Upper lobe of left lung (tissue), 4 donors: ENCODE results near the gene UMAD1.

Experiments
- EP300 ChIP-seq, 4 donors: sonication (generic); formaldehyde crosslinking; IDR thresholded peaks; one replicate each; pipeline ENCODE4 v1.5.1; 2017; ENCODE audit warnings: antibody characterized with exemption in 4 of 4, control low read depth in 2 of 4
- POLR2A ChIP-seq, 4 donors: fragments of 450-650 bp; IDR thresholded peaks; one replicate each; pipeline ENCODE4 v1.5.1; 2016 to 2017; ENCODE audit warnings: antibody characterized with exemption in 4 of 4, mild to moderate bottlenecking in 2 of 4
- POLR2AphosphoS5 ChIP-seq, 2 donors: sonication (generic); formaldehyde crosslinking; IDR thresholded peaks; one replicate each; pipeline ENCODE4 v1.5.1; 2017; ENCODE audit warnings: antibody characterized with exemption in 2 of 2
- TF ChIP-seq, protein P1 (sequence below), 6 experiments: fragments of 450-650 bp in 4 of 6; fragments of 200-600 bp in 2 of 6; sonication (generic) in 2 of 6; IDR thresholded peaks; one replicate each; pipeline ENCODE4 v1.5.1; 2016 to 2019; ENCODE audit warnings: antibody characterized with exemption in 6 of 6

DNA sequence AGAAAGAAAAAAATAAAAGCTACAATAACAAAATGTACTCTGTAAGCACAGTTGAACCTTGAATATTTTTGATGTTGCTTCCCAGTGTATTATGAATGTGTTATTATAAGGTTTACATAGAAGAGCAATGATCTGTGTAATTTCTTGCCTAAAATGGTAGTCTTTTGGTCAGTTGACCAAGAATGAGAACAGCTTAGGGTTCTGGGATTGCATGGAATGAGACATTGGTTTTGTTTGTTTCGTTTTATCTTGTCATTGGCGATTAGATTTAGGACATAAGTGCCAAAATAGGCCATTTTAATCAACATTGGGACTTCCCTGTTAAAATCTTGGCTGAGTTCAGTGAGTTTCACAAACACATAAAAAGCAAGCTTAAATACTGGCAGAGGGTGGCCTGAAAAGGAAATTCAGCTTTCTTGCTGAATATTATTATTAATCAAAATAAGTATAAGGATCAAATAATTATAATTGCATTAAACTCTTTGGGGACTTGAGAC lies 278.9 kb downstream of the UMAD1 start:
- TF ChIP-seq POLR2A (IDR thresholded peaks at IDR 0.05) (no peak), POLR2AphosphoS5 (IDR thresholded peaks at IDR 0.05) (no peak), EP300 (IDR thresholded peaks at IDR 0.05) (no peak)
- TF ChIP-seq, protein P1, sequence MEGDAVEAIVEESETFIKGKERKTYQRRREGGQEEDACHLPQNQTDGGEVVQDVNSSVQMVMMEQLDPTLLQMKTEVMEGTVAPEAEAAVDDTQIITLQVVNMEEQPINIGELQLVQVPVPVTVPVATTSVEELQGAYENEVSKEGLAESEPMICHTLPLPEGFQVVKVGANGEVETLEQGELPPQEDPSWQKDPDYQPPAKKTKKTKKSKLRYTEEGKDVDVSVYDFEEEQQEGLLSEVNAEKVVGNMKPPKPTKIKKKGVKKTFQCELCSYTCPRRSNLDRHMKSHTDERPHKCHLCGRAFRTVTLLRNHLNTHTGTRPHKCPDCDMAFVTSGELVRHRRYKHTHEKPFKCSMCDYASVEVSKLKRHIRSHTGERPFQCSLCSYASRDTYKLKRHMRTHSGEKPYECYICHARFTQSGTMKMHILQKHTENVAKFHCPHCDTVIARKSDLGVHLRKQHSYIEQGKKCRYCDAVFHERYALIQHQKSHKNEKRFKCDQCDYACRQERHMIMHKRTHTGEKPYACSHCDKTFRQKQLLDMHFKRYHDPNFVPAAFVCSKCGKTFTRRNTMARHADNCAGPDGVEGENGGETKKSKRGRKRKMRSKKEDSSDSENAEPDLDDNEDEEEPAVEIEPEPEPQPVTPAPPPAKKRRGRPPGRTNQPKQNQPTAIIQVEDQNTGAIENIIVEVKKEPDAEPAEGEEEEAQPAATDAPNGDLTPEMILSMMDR (IDR thresholded peaks at IDR 0.05) = no peak
